T-helper 2 cell treated with Interferon-gamma antibody and Interleukin-4, amounts not matched to agents 5 μg/mL and 100 μg/mL, for 36 hours (primary cell): Measurements from ENCODE around the gene C1orf52.

Experiments
- DNase-seq: peaks from one replicate; pipeline ENCODE4 v3.0.0; 2021; ENCODE audit warnings: low spot score
- H3K27ac Mint-ChIP-seq: one replicate; pipeline ENCODE4 v1.8.0; 2021; ENCODE audit warnings: mild to moderate bottlenecking, mixed read lengths
- H3K27me3 Mint-ChIP-seq: one replicate; pipeline ENCODE4 v1.8.0; 2021; ENCODE audit warnings: low read depth, mixed read lengths
- H3K36me3 Mint-ChIP-seq: one replicate; pipeline ENCODE4 v1.8.0; 2021; ENCODE audit warnings: low read depth, mixed read lengths
- H3K4me1 Mint-ChIP-seq: one replicate; pipeline ENCODE4 v1.8.0; 2021; ENCODE audit warnings: low read depth, mixed read lengths
- H3K4me3 Mint-ChIP-seq: one replicate; pipeline ENCODE4 v1.8.0; 2022; ENCODE audit warnings: mild to moderate bottlenecking, moderate library complexity, mixed read lengths
- H3K9me3 Mint-ChIP-seq: one replicate; pipeline ENCODE4 v1.8.0; 2021; ENCODE audit warnings: mixed read lengths

Gene C1orf52

DNA sequence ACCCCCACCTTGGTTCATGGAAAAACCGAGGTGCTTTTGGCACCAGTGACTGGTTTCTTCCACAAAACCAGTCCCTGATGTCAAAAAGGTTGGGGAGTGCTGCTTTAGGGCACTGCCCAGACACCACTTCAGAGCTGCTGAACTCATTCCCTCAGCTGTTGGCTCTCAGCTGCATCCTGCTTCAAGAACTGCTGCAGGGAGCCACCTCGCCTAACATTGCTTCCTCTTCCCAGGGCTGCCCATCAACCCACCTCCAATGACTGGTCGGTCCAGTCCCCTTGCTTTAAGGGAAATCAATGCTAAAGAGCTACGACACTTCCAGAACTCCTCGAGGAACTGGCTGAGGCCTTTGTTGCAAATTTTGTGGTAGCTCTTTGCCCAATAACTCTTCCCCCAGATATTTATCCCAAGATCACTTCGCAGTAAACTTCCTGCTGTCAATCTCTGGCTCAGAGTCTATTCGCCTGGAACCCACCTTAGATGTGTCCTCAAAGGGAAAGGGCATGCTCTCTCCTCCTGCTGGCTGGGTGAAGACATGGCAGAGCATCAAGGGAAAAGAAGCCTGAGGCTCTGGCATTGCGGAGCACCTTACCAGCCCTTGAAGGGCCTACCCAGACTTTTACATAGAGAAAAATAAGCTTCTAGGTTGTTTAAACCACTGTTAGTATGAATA lies 29.0 kb downstream of the C1orf52 start:
- Mint-ChIP-seq H3K27me3 (peaks cover 12% of the 10 kb centered on the region), H3K36me3 (no peaks in the 10 kb centered on the region), H3K27ac (no peak overlapping the region), H3K9me3 (no peaks in the 10 kb centered on the region), H3K4me1 (peaks cover 3% of the 10 kb centered on the region), H3K4me3 (no peak overlapping the region)
- DNase-seq: no peak

GRCh38 chr1:85229574-85230097 lies 29.8 kb downstream of the C1orf52 start:
- H3K9me3 Mint-ChIP-seq: no peaks in the 10 kb centered on the region
- peaks cover 3% of the 10 kb centered on the region for H3K4me1 Mint-ChIP-seq
- H3K4me3 Mint-ChIP-seq: no peak overlapping the region
- no peaks in the 10 kb centered on the region for H3K36me3 Mint-ChIP-seq
- peaks cover 14% of the 10 kb centered on the region for H3K27me3 Mint-ChIP-seq
- H3K27ac Mint-ChIP-seq: no peak overlapping the region
- no peak for DNase-seq

DNA sequence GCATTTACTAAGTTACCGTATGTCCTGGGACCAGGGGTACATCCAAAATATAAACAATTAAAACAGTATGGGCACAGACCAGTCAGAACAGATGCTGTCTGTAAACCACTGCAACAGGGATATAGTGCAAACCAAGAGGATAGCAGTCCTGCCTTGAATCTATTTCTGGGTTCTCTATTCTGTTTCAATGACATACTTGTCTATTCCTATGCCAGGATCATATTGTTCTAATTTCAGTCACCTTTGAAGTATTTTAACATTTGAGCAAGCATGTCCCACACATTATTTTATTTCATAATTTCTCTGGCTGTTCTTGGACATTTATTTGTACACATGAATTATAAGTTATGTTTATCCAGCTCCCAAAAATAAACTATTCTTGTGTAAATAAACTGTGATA lies 30.5 kb downstream of the C1orf52 start:
- Mint-ChIP-seq H3K4me1 (peaks cover 3% of the 10 kb centered on the region), H3K27ac (no peak overlapping the region), H3K4me3 (no peak overlapping the region), H3K27me3 (peaks cover 17% of the 10 kb centered on the region), H3K36me3 (no peaks in the 10 kb centered on the region), H3K9me3 (no peaks in the 10 kb centered on the region)
- DNase-seq: no peak

DNA sequence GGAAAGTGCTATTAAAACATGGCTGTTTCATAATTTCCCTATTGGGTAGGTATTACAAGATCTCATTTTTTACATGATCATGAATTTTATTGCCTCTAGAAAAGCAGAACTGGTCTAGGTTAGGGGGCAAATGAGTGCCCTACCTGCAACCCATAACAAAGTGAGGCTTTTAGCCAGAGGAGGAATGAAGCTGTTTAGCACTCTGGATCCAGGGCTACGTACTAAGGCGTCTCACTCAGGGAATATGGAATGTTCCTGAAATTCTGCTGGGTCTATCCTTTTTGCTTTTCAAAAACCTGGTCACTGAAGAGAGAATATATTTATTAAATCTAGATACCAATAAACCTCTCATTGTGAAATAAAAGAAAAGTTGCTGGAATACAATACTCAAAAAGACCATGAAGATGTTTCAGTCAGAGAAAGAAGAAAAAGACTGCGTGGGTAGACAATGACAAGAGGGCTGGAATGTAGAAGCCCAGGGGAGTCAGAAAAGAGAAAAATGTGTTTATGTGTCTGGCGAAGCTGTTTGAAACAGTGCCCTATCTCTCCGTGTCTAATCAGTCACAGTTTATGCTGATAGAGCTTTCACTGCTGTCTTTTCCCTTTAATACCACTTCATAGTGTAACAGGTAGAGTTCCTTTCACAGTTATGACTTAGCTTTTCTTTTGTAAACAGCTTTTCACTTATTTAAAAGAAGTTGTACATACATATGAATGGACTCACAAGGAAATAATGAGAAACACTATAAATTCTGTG lies 33.7 kb downstream of the C1orf52 start:
- Mint-ChIP-seq H3K27ac (no peak overlapping the region), H3K27me3 (peaks cover 24% of the 10 kb centered on the region), H3K4me1 (peaks cover 3% of the 10 kb centered on the region), H3K36me3 (no peaks in the 10 kb centered on the region), H3K9me3 (no peaks in the 10 kb centered on the region), H3K4me3 (no peak overlapping the region)
- no peak for DNase-seq

GRCh38 chr1:85224734-85225623 lies 34.5 kb downstream of the C1orf52 start:
- no peak for DNase-seq
- H3K27ac Mint-ChIP-seq: no peak overlapping the region
- no peaks in the 10 kb centered on the region for H3K4me1 Mint-ChIP-seq
- no peak overlapping the region for H3K4me3 Mint-ChIP-seq
- H3K36me3 Mint-ChIP-seq: no peaks in the 10 kb centered on the region
- peaks cover 26% of the 10 kb centered on the region for H3K27me3 Mint-ChIP-seq
- H3K9me3 Mint-ChIP-seq: no peaks in the 10 kb centered on the region

- no peak for DNase-seq
- Mint-ChIP-seq H3K27ac (no peak overlapping the region), H3K4me3 (no peak overlapping the region), H3K36me3 (no peaks in the 10 kb centered on the region), H3K9me3 (no peaks in the 10 kb centered on the region), H3K4me1 (no peaks in the 10 kb centered on the region), H3K27me3 (peaks cover 26% of the 10 kb centered on the region)
These were observed 35.2 kb downstream of the C1orf52 start for GRCh38 chr1:85224295-85224694.

DNA sequence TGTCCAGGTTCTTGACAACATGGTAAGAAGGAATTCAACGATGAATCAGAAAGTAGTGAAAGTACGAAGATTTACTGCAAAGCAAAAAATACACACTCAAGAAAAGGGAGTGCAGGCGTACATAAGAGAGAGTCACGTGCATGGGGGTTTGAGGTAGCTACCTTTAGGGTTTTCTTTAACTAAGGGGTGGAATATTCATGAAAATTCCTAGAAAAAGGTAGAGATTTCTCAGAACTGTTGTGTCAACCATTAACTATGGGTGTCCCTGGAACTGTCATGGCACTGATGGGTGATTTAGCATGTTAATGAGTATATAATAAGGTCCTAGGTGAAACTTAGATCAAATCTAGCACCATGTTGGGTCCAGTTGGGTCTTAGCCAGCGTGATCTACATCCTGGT lies 36.1 kb downstream of the C1orf52 start:
- Mint-ChIP-seq H3K27ac (no peak overlapping the region), H3K4me3 (no peak overlapping the region), H3K36me3 (no peaks in the 10 kb centered on the region), H3K4me1 (no peaks in the 10 kb centered on the region), H3K9me3 (no peaks in the 10 kb centered on the region), H3K27me3 (peaks cover 31% of the 10 kb centered on the region)
- no peak for DNase-seq

GRCh38 chr1:85220756-85221201 lies 38.7 kb downstream of the C1orf52 start:
- Mint-ChIP-seq H3K4me3 (no peak overlapping the region), H3K27me3 (peaks cover 42% of the 10 kb centered on the region), H3K36me3 (no peaks in the 10 kb centered on the region), H3K9me3 (no peaks in the 10 kb centered on the region), H3K27ac (no peak overlapping the region), H3K4me1 (no peaks in the 10 kb centered on the region)
- DNase-seq: no peak

DNA sequence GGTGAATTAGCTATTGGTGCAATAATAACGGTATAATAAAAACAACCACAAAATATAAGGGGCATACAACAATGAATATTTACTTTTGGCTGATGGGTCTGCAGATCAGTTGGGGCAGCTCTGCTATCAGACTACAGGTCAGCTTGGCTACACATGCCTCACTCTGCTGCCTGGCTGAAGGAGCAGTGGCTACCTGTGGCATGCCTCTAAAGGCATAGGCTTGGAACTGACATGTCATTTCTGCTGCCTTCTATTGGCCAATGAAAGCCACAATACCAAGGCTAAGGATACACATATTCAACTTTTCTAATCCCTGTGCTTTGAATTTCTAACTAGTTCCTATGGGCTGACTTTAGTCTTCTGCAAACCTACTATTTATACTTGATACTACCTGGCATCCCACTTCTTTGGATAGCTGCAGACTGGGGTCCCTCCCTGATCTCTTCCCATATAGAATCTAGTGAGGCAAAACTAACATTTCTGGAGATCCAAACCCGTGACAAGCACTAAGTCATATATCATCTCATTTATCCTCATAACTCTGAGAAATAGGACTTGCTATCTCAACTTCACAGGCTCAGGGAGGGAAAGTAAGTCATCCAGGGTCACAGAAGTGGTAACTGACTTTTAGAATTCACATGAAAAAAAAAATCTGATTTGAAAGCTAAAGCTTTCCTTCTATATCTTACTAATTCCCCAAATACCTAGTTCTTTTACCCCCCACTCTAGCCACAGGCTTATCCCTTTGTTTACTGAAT lies 39.4 kb downstream of the C1orf52 start:
- no peak overlapping the region for H3K4me3 Mint-ChIP-seq
- DNase-seq: no peak
- no peaks in the 10 kb centered on the region for H3K9me3 Mint-ChIP-seq
- H3K4me1 Mint-ChIP-seq: no peaks in the 10 kb centered on the region
- H3K27me3 Mint-ChIP-seq: peaks cover 43% of the 10 kb centered on the region
- no peak overlapping the region for H3K27ac Mint-ChIP-seq
- H3K36me3 Mint-ChIP-seq: no peaks in the 10 kb centered on the region

DNA sequence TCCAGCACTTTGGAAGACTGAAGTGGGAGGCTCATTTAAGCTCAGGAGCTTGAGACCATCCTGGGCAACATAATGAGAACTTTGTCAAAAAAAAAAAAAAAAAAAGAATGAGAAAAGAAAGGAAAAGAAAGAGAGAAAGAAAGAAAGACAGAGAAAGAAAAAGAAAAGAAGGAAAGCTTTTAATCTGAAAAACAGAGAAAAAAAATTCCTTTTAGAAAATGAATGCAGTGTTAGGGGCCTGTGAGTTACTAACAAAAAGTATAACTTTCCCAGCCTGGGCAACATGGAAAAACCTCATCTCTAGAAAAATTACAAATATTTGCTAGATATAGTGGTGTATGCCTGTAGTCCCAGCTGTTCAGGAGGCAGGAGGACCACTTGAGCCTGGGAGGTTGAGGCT lies 42.8 kb downstream of the C1orf52 start:
- Mint-ChIP-seq H3K9me3 (no peaks in the 10 kb centered on the region), H3K4me3 (no peak overlapping the region), H3K36me3 (no peaks in the 10 kb centered on the region), H3K27me3 (peaks cover 46% of the 10 kb centered on the region), H3K4me1 (no peaks in the 10 kb centered on the region), H3K27ac (no peak overlapping the region)
- DNase-seq: no peak

GRCh38 chr1:85214654-85215053 lies 44.8 kb downstream of the C1orf52 start:
- no peaks in the 10 kb centered on the region for H3K36me3 Mint-ChIP-seq
- no peaks in the 10 kb centered on the region for H3K9me3 Mint-ChIP-seq
- no peak overlapping the region for H3K4me3 Mint-ChIP-seq
- peaks cover 53% of the 10 kb centered on the region for H3K27me3 Mint-ChIP-seq
- no peak overlapping the region for H3K27ac Mint-ChIP-seq
- no peak for DNase-seq
- H3K4me1 Mint-ChIP-seq: no peaks in the 10 kb centered on the region

DNA sequence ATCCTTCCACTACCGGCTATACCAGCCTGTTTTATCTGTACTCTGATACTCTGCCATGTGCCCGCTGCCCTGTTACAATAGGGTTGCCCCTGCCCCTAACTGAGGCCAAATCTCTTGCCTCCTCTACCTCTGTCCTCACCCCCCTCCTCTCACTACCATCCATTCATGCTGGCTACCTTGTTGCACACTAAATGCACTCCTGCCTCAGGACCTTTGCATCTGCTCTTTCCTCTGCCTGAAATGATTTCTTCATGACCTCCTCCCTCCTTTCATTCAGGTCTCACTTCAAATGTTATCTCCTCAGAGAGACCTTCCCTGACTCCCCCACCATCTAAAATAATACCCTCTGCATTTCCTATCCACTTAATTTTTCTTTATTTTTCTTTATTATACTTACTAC lies 51.0 kb downstream of the C1orf52 start:
- Mint-ChIP-seq H3K36me3 (no peaks in the 10 kb centered on the region), H3K4me3 (no peak overlapping the region), H3K27me3 (peaks cover 47% of the 10 kb centered on the region), H3K27ac (no peak overlapping the region), H3K9me3 (no peaks in the 10 kb centered on the region), H3K4me1 (no peaks in the 10 kb centered on the region)
- DNase-seq: no peak

- Mint-ChIP-seq H3K36me3 (no peaks in the 10 kb centered on the region), H3K4me3 (no peak overlapping the region), H3K27me3 (peaks cover 51% of the 10 kb centered on the region), H3K27ac (no peak overlapping the region), H3K4me1 (peaks cover 19% of the 10 kb centered on the region), H3K9me3 (no peaks in the 10 kb centered on the region)
- no peak for DNase-seq
These were observed 55.8 kb downstream of the C1orf52 start for GRCh38 chr1:85203573-85204171.
